K562 (cell line): ENCODE data around the gene GRIN1. TPM values are rescaled to one million over a fixed set of nuclear protein-coding genes. Genes with fewer than 3 reads are reported as not detected.

ENCODE experiments used
- ATAC-seq: fragments of 200-7000 bp; cut with Tn5 transposase; 3 replicates; pipeline ENCODE4 v1.9.1; 2020; ENCODE audit warnings: moderate library complexity
- BruUV-seq: library from RNA; stranded (reverse); fragments of 400-500 nt; replicated peaks from 2 replicates; lab custom pipeline; 2021; lab: Mats Ljungman, UMichigan
- CTCF ChIA-PET: fragments of 300-600 bp; formaldehyde crosslinking; extraction: SDS; loops from one replicate; lab custom pipeline; 2021; ENCODE audit warnings: low intra/inter-chr PET ratio; lab: Yijun Ruan, JAX
- POLR2A ChIA-PET: fragments of 300-600, 350-650 bp; sonication (Branson Sonifier 250); formaldehyde crosslinking; extraction: SDS; loops from one replicate; lab custom pipeline; 2021; ENCODE audit warnings: antibody characterized with exemption, inconsistent platforms; lab: Yijun Ruan, JAX
- DNase-seq, 4 experiments: peaks; one replicate each; pipeline versions ENCODE4 v3.0.0 to v3.0.0-alpha.2; 2011 to 2018; ENCODE audit warnings: low spot score in 3 of 4, mixed read lengths in 3 of 4; ENCODE audit errors: extremely low read depth in 1 of 4
- FAIRE-seq: peaks from 2 replicates; lab custom pipeline; 2011; peaks lifted over from hg19 to GRCh38; lab: Jason Lieb, UNC
- H2AFZ ChIP-seq: 2 replicates; pipeline ENCODE4 v1.6.0; 2011; ENCODE audit warnings: low read depth, low read length, control low read depth, inconsistent platforms
- H3K27ac ChIP-seq: fragments of 200-600 bp; 3 replicates; pipeline ENCODE4 v1.8.0; 2011; ENCODE audit warnings: low read depth, mild to moderate bottlenecking, control low read depth, inconsistent platforms, low read length, moderate library complexity, mixed read lengths; ENCODE audit errors: extremely low read depth
- H3K27me3 ChIP-seq, 2 experiments: fragments of 300-600 bp in 1 of 2; 2 replicates in 1 of 2; 3 replicates in 1 of 2; pipeline versions ENCODE4 v1.6.0 to v1.8.0; 2011; ENCODE audit warnings: inconsistent platforms in 2 of 2, low read length in 2 of 2, mild to moderate bottlenecking in 1 of 2, mixed read lengths in 1 of 2, moderate library complexity in 1 of 2; ENCODE audit not compliant: control insufficient read depth in 2 of 2, insufficient read depth in 2 of 2
- H3K36me3 ChIP-seq: fragments of 300-600 bp; 3 replicates; pipeline ENCODE4 v1.8.0; 2011; ENCODE audit warnings: mild to moderate bottlenecking, low read length, inconsistent platforms; ENCODE audit not compliant: control insufficient read depth, insufficient read depth
- H3K4me1 ChIP-seq, 2 experiments: fragments of 200-600 bp in 1 of 2; replicated peaks in 1 of 2; 2 replicates in 1 of 2; 3 replicates in 1 of 2; pipeline versions ENCODE4 v1.5.1 to v1.8.0; 2011; ENCODE audit warnings: inconsistent platforms in 2 of 2, low read length in 2 of 2, mild to moderate bottlenecking in 1 of 2, mixed read lengths in 1 of 2, moderate library complexity in 1 of 2; ENCODE audit not compliant: control insufficient read depth in 2 of 2, insufficient read depth in 2 of 2
- H3K4me2 ChIP-seq: 2 replicates; pipeline ENCODE4 v1.6.1; 2011; ENCODE audit warnings: low read length, control low read depth, inconsistent platforms, mixed read lengths; ENCODE audit not compliant: insufficient read depth
- H3K4me3 ChIP-seq: fragments of 200-600 bp; sonication (generic), shearing (Covaris generic); 2 replicates; pipeline ENCODE4 v1.5.1; 2016; ENCODE audit warnings: control low read depth, inconsistent platforms
- H3K79me2 ChIP-seq: fragments of 200-600 bp; 3 replicates; pipeline ENCODE4 v1.8.0; 2011; ENCODE audit warnings: low read length, inconsistent platforms; ENCODE audit not compliant: control insufficient read depth, insufficient read depth
- H3K9ac ChIP-seq, 2 experiments: 2 replicates each; pipeline versions ENCODE4 v1.6.0 to v1.6.1; 2011; ENCODE audit warnings: low read depth in 2 of 2, low read length in 2 of 2, control low read depth in 1 of 2, inconsistent platforms in 1 of 2, mild to moderate bottlenecking in 1 of 2, mixed read lengths in 1 of 2; ENCODE audit not compliant: insufficient read depth in 1 of 2
- H3K9me1 ChIP-seq: one replicate; pipeline ENCODE4 v1.6.0; 2011; ENCODE audit warnings: inconsistent platforms, mild to moderate bottlenecking, low read length, moderate library complexity; ENCODE audit not compliant: control insufficient read depth, insufficient read depth
- H3K9me3 ChIP-seq: replicated peaks from 2 replicates; pipeline ENCODE4 v1.5.1; 2011; ENCODE audit warnings: low read depth, low read length, inconsistent platforms; ENCODE audit not compliant: control insufficient read depth, insufficient read depth
- H4K20me1 ChIP-seq: replicated peaks from 2 replicates; pipeline ENCODE4 v1.6.1; 2011; ENCODE audit warnings: low read length, inconsistent platforms, mixed read lengths; ENCODE audit not compliant: control insufficient read depth, insufficient read depth
- CCAR2 ChIP-seq: fragments of 200-400 bp; formaldehyde crosslinking; IDR thresholded peaks from 2 replicates; pipeline ENCODE4 v1.6.1; 2017; ENCODE audit warnings: mild to moderate bottlenecking, low read depth, low read length
- CCNT2 ChIP-seq: IDR thresholded peaks from 2 replicates; pipeline ENCODE4 v1.6.1; 2011; ENCODE audit warnings: borderline replicate concordance, low read depth, mild to moderate bottlenecking, moderate library complexity, mixed read lengths, low read length; ENCODE audit not compliant: insufficient read length; ENCODE audit errors: extremely low read depth
- ETS1 ChIP-seq: conservative IDR thresholded peaks from 2 replicates; pipeline ENCODE4 v1.6.1; 2011; ENCODE audit warnings: low read depth, mild to moderate bottlenecking, low read length; ENCODE audit not compliant: control insufficient read depth
- EZH2 ChIP-seq: IDR thresholded peaks from 2 replicates; pipeline ENCODE4 v1.6.1; 2012; ENCODE audit warnings: low read depth, mild to moderate bottlenecking, inconsistent platforms, low read length, borderline replicate concordance
- FOXJ3 ChIP-seq: sonication (generic); formaldehyde crosslinking; IDR thresholded peaks from 2 replicates; pipeline ENCODE4 v1.4.0; 2020; ENCODE audit warnings: mild to moderate bottlenecking, missing genetic modification reagents
- KAT7 ChIP-seq: sonication (generic); formaldehyde crosslinking; IDR thresholded peaks from 2 replicates; pipeline ENCODE4 v1.8.0; 2022; ENCODE audit warnings: missing genetic modification reagents, mild to moderate bottlenecking, borderline replicate concordance
- KDM2B ChIP-seq: fragments of 250-450 bp; sonication (Bioruptor Pico); IDR thresholded peaks from 2 replicates; pipeline ENCODE4 v1.8.0; 2021; ENCODE audit warnings: mild to moderate bottlenecking, moderate library complexity
- NRF1 ChIP-seq, 2 experiments: fragments of 450-650 bp; IDR thresholded peaks in 1 of 2; conservative IDR thresholded peaks in 1 of 2; 2 replicates each; pipeline ENCODE4 v1.6.1; 2014; ENCODE audit warnings: mild to moderate bottlenecking in 2 of 2
- PHF8 ChIP-seq: fragments of 200-600 bp; sonication (generic); IDR thresholded peaks from 2 replicates; pipeline ENCODE4 v1.6.1; 2012; ENCODE audit warnings: mixed run types, mild to moderate bottlenecking, inconsistent platforms, low read length, moderate library complexity, borderline replicate concordance
- RAD21 ChIP-seq, 2 experiments: fragments of 250-450 bp in 1 of 2; fragments of 450-650 bp in 1 of 2; sonication (Bioruptor Pico) in 1 of 2; formaldehyde crosslinking in 1 of 2; IDR thresholded peaks in 1 of 2; conservative IDR thresholded peaks in 1 of 2; 2 replicates each; pipeline versions ENCODE4 v1.4.0 to v1.8.0; 2020 to 2022; ENCODE audit warnings: mild to moderate bottlenecking in 2 of 2, moderate library complexity in 1 of 2
- TBP ChIP-seq: optimal IDR thresholded peaks from 2 replicates; pipeline ENCODE3; 2011; ENCODE audit warnings: low read depth, low read length, improper control_type of control experiment
- VEZF1 ChIP-seq: fragments of 200-800 bp; sonication (Bioruptor generic); IDR thresholded peaks from 2 replicates; pipeline ENCODE4 v1.6.1; 2017; ENCODE audit warnings: missing genetic modification characterization, missing compliant biosample characterization
- ZNF518B ChIP-seq: fragments of 250-450 bp; sonication (Bioruptor Pico); IDR thresholded peaks from 2 replicates; pipeline ENCODE4 v1.5.0; 2021; ENCODE audit warnings: mild to moderate bottlenecking, moderate library complexity
- WGBS: fragments of 100-300 bp; shearing (Covaris generic); methylation state at CpG from one replicate; pipeline ENCODE4 v1.1.6; 2016; ENCODE audit warnings: low coverage, mixed read lengths; ENCODE audit not compliant: insufficient coverage; ENCODE audit errors: missing lambda C conversion rate; 5-methylcytosine and 5-hydroxymethylcytosine counted together
- in situ Hi-C: fragments of 300-500 bp; cut with MboI; formaldehyde crosslinking; loops from 4 replicates; pipeline ENCODE4 v1.15.0; 2018; ENCODE audit warnings: inconsistent platforms, mixed read lengths
- intact Hi-C: fragments of 100-400 bp; cut with micrococcal nuclease; formaldehyde crosslinking; loops from 2 replicates; pipeline ENCODE4 v1.14.2; 2022
- polyA plus RNA-seq, 8 experiments: library from polyadenylated mRNA; depleted of rRNA in 4 of 8; stranded (reverse) in 5 of 8; unstranded in 3 of 8; fragments of >200 nt; fragmentation: Nextera tagmentation in 2 of 8; fragmentation: Illumina TruSeq in 1 of 8; extraction: Ambion mirVana in 2 of 8; extraction: Trizol in 1 of 8; gene quantifications; 2 replicates each; pipeline versions ENCODE4 v1.2.1 to v1.2.3, GENCODE V29; 2011 to 2014; ENCODE audit warnings: inconsistent platforms in 1 of 8, missing spikeins in 1 of 8
- total RNA-seq, 7 experiments: library from RNA; depleted of rRNA in 6 of 7; stranded (reverse); fragments of >200 nt in 6 of 7; fragmentation: Illumina TruSeq in 2 of 7; extraction: Trizol in 2 of 7; gene quantifications; 2 replicates each; pipeline versions ENCODE4 v1.2.1 to v1.2.3, GENCODE V29; 2011 to 2021; ENCODE audit warnings: low replicate concordance in 1 of 7

The GRIN1 gene
- total and polyA plus RNA-seq, 9 of the 15 experiments (the other 6 are each of a cell fraction or from before 2014, with no cell fraction given): 0.03 to 0.35 (median 0.16) TPM; not detected in 6

GRCh38 chr9:137150617-137151457 lies 11.9 kb downstream of the GRIN1 start:
- H3K9ac ChIP-seq: 0 out of 4 replicates have a peak overlapping the region, but pooled peaks of 1 of the 2 experiments have one; percentile 38
- in situ Hi-C loops: no loop called here
- TF ChIP-seq VEZF1 (CRISPR knock-in tag): peak; percentile 59
- no peak for TF ChIP-seq KDM2B
- no peak for TF ChIP-seq ETS1
- TF ChIP-seq CCAR2: no peak
- TF ChIP-seq ZNF518B (CRISPR knock-in tag): no peak
- no peak for TF ChIP-seq FOXJ3 (CRISPR knock-in tag)
- no peak for TF ChIP-seq KAT7 (CRISPR knock-in tag)
- peak; percentile 21 for TF ChIP-seq TBP
- no peak for TF ChIP-seq RAD21 (CRISPR knock-in tag; conservative IDR thresholded peaks at IDR 0.05 in 1 of 2, IDR thresholded peaks at IDR 0.05 in 1 of 2)
- TF ChIP-seq CCNT2: peak; percentile 14
- peak; percentile 55 to 67 for TF ChIP-seq NRF1 (conservative IDR thresholded peaks at IDR 0.05 in 1 of 2, IDR thresholded peaks at IDR 0.05 in 1 of 2)
- TF ChIP-seq PHF8: no peak
- no peak for TF ChIP-seq EZH2

More at GRCh38 chr9:137150617-137151457, 11.9 kb downstream of the GRIN1 start:
- WGBS: under 1% methylated on average over 21 of the region's 34 CpGs
- intact Hi-C loops: loop anchor here (2.0 kb wide), 2 partner anchors 22 to 64 kb away; partner anchors contain the start of gene MAN1B1
- no peaks in the 10 kb centered on the region for H3K79me2 ChIP-seq
- H3K4me3 ChIP-seq: peak overlapping the region; percentile 21; the same call in 1 of the 2 replicates
- peak; percentile 87 for ATAC-seq
- POLR2A ChIA-PET: interaction anchor here (0.6 to 3.4 kb wide), 14 partner anchors 9 to 788 kb away, joined by 3 to 22 read pairs (median 4); partner anchors contain the start of genes DPP7, GRIN1 and TUBB4B
- H2AFZ ChIP-seq: no peak overlapping the region; the same call in 1 of the 2 replicates
- DNase-seq: peak; percentile 82 to 93 (median 88)
- no peaks in the 10 kb centered on the region for H3K27me3 ChIP-seq
- H3K27ac ChIP-seq: peak overlapping the region; percentile 52; the same call in 1 of the 3 replicates
- H3K9me3 ChIP-seq: no peaks in the 10 kb centered on the region; the same call in 1 of the 2 replicates
- no peaks in the 10 kb centered on the region for H3K36me3 ChIP-seq
- peaks cover 8 to 53% of the 10 kb centered on the region in 2 experiments; a peak in 3 of 5 replicates for H3K4me1 ChIP-seq
- H3K9me1 ChIP-seq: no peaks in the 10 kb centered on the region
- H4K20me1 ChIP-seq: no peaks in the 10 kb centered on the region
- FAIRE-seq: peak; percentile 99
- no peak overlapping the region for H3K4me2 ChIP-seq
- BruUV-seq: no TSS peak
- CTCF ChIA-PET: interaction anchor here (0.6 kb wide), 1 partner anchor 27 kb away, joined by 3 read pairs; no protein-coding TSS in a partner anchor
